HCT116 (cell line): Measurements from ENCODE around the gene VWA5B1.

Source experiments
- EZH2 ChIP-seq: fragments of 200-600 bp; sonication (generic); IDR thresholded peaks from 2 replicates; pipeline ENCODE4 v1.6.1; 2017; ENCODE audit warnings: antibody characterized with exemption, mixed run types
- POLR2A ChIP-seq: IDR thresholded peaks from 2 replicates; pipeline ENCODE4 v1.7.0; 2011; ENCODE audit warnings: borderline replicate concordance; ENCODE audit not compliant: insufficient read depth, insufficient read length; ENCODE audit errors: extremely low read depth
- YY1 ChIP-seq: IDR thresholded peaks from 2 replicates; pipeline ENCODE4 v1.6.1; 2011; ENCODE audit warnings: low read length, low read depth, moderate library complexity, mild to moderate bottlenecking; ENCODE audit not compliant: insufficient replicate concordance; ENCODE audit errors: extremely low read depth
- TF ChIP-seq, protein P1 (sequence below), 3 experiments: fragments of 200-600 bp in 1 of 3; sonication (generic) in 1 of 3; IDR thresholded peaks in 2 of 3; conservative IDR thresholded peaks in 1 of 3; 2 replicates each; pipeline ENCODE4 v1.5.1; 2012 to 2017; ENCODE audit warnings: low read depth in 2 of 3, low read length in 2 of 3, antibody characterized with exemption in 1 of 3, borderline replicate concordance in 1 of 3, control low read depth in 1 of 3, mild to moderate bottlenecking in 1 of 3, mixed read lengths in 1 of 3, mixed run types in 1 of 3, moderate library complexity in 1 of 3; ENCODE audit not compliant: insufficient read depth in 1 of 3
- TF ChIP-seq, protein P2 (sequence below): IDR thresholded peaks from 2 replicates; pipeline ENCODE4 v1.6.1; 2012; ENCODE audit warnings: low read depth

DNA sequence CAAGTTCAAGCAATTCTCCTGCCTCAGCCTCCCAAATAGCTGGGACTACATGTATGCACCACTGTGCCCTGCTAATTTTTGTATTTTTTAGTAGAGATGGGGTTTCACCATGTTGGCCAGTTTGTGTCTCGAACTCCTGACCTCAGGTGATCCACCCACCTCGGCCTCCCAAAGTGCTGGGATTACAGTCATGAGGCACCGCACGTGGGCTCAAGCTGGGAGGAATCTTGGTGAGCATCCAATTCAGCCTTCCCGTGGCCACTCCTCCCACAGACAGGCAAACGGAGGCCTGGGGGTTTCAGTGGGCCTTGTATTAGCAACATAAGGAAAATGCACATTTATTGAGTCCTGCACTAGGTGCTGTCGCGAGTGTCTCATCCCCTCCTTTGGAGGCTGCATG is 24.5 kb upstream of the VWA5B1 start:
- TF ChIP-seq, protein P1, sequence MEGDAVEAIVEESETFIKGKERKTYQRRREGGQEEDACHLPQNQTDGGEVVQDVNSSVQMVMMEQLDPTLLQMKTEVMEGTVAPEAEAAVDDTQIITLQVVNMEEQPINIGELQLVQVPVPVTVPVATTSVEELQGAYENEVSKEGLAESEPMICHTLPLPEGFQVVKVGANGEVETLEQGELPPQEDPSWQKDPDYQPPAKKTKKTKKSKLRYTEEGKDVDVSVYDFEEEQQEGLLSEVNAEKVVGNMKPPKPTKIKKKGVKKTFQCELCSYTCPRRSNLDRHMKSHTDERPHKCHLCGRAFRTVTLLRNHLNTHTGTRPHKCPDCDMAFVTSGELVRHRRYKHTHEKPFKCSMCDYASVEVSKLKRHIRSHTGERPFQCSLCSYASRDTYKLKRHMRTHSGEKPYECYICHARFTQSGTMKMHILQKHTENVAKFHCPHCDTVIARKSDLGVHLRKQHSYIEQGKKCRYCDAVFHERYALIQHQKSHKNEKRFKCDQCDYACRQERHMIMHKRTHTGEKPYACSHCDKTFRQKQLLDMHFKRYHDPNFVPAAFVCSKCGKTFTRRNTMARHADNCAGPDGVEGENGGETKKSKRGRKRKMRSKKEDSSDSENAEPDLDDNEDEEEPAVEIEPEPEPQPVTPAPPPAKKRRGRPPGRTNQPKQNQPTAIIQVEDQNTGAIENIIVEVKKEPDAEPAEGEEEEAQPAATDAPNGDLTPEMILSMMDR (IDR thresholded peaks at IDR 0.05 in 2 of 3, conservative IDR thresholded peaks at IDR 0.05 in 1 of 3; ENCODE audit: borderline replicate concordance in 1 of 3, insufficient read depth in 1 of 3, low read depth in 2 of 3, low read length in 2 of 3) = no peak
- TF ChIP-seq, protein P2, sequence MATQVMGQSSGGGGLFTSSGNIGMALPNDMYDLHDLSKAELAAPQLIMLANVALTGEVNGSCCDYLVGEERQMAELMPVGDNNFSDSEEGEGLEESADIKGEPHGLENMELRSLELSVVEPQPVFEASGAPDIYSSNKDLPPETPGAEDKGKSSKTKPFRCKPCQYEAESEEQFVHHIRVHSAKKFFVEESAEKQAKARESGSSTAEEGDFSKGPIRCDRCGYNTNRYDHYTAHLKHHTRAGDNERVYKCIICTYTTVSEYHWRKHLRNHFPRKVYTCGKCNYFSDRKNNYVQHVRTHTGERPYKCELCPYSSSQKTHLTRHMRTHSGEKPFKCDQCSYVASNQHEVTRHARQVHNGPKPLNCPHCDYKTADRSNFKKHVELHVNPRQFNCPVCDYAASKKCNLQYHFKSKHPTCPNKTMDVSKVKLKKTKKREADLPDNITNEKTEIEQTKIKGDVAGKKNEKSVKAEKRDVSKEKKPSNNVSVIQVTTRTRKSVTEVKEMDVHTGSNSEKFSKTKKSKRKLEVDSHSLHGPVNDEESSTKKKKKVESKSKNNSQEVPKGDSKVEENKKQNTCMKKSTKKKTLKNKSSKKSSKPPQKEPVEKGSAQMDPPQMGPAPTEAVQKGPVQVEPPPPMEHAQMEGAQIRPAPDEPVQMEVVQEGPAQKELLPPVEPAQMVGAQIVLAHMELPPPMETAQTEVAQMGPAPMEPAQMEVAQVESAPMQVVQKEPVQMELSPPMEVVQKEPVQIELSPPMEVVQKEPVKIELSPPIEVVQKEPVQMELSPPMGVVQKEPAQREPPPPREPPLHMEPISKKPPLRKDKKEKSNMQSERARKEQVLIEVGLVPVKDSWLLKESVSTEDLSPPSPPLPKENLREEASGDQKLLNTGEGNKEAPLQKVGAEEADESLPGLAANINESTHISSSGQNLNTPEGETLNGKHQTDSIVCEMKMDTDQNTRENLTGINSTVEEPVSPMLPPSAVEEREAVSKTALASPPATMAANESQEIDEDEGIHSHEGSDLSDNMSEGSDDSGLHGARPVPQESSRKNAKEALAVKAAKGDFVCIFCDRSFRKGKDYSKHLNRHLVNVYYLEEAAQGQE = no peak
- TF ChIP-seq YY1 = no peak
- TF ChIP-seq EZH2 = no peak
- TF ChIP-seq POLR2A = no peak
